ENCODE measurements around the gene CDV3.

The CDV3 gene

GRCh38 chr3:133608388-133608787 is 34.9 kb downstream of the CDV3 start:
- DNase-seq, result no peak

- DNase-seq, result no peak
Observed at GRCh38 chr3:133610031-133610430, 36.5 kb downstream of the CDV3 start.

GRCh38 chr3:133611534-133611933 is 38.0 kb downstream of the CDV3 start:
- DNase-seq, result no peak

GRCh38 chr3:133620066-133620784 is 46.7 kb downstream of the CDV3 start:
- no peak for DNase-seq

- no peak for DNase-seq
Observed at GRCh38 chr3:133627789-133628188, 54.3 kb downstream of the CDV3 start.

GRCh38 chr3:133629146-133629545 is 55.7 kb downstream of the CDV3 start:
- DNase-seq, result no peak

GRCh38 chr3:133633439-133633838 is 60.0 kb downstream of the CDV3 start:
- no peak for DNase-seq

All from KG1 (cell line).